Panc1 (cell line): ENCODE measurements around the gene JMJD1C.

Experiments used
- TCF7L2 ChIP-seq: IDR thresholded peaks from 2 replicates; pipeline ENCODE4 v1.6.1; 2011; ENCODE audit warnings: mild to moderate bottlenecking, low read depth, low read length, inconsistent platforms
- TF ChIP-seq, protein P1 (sequence below): fragments of 450-650 bp; IDR thresholded peaks from 2 replicates; pipeline ENCODE4 v1.5.1; 2017; ENCODE audit warnings: mild to moderate bottlenecking
- TF ChIP-seq, protein P2 (sequence below), 2 experiments: IDR thresholded peaks; 2 replicates each; pipeline ENCODE4 v1.6.1; 2011 to 2012; ENCODE audit warnings: low read depth in 2 of 2, control low read depth in 1 of 2, low read length in 1 of 2, mild to moderate bottlenecking in 1 of 2, moderate library complexity in 1 of 2; ENCODE audit not compliant: insufficient read depth in 1 of 2

DNA sequence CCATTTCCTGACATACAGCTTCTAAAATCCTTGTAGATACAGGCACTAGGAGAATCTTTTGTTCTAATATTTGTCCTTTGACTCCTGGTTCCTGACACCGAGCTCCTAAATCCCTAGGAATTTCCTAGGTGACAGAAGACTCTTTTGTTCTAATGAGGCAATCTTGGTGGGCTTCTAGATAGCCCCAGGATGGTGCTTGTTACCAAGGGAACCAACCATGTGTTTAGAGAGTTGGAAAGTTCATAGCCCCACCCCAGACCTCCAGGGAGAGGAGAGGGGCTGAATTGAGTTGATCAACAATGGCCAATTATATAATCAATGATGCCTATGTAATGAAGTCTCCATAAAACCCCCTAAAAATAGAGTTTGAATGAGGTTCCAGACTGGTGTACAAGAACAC, 145.1 kb downstream of the JMJD1C start:
- TF ChIP-seq, protein P1, sequence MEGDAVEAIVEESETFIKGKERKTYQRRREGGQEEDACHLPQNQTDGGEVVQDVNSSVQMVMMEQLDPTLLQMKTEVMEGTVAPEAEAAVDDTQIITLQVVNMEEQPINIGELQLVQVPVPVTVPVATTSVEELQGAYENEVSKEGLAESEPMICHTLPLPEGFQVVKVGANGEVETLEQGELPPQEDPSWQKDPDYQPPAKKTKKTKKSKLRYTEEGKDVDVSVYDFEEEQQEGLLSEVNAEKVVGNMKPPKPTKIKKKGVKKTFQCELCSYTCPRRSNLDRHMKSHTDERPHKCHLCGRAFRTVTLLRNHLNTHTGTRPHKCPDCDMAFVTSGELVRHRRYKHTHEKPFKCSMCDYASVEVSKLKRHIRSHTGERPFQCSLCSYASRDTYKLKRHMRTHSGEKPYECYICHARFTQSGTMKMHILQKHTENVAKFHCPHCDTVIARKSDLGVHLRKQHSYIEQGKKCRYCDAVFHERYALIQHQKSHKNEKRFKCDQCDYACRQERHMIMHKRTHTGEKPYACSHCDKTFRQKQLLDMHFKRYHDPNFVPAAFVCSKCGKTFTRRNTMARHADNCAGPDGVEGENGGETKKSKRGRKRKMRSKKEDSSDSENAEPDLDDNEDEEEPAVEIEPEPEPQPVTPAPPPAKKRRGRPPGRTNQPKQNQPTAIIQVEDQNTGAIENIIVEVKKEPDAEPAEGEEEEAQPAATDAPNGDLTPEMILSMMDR, result no peak
- TF ChIP-seq, protein P2, sequence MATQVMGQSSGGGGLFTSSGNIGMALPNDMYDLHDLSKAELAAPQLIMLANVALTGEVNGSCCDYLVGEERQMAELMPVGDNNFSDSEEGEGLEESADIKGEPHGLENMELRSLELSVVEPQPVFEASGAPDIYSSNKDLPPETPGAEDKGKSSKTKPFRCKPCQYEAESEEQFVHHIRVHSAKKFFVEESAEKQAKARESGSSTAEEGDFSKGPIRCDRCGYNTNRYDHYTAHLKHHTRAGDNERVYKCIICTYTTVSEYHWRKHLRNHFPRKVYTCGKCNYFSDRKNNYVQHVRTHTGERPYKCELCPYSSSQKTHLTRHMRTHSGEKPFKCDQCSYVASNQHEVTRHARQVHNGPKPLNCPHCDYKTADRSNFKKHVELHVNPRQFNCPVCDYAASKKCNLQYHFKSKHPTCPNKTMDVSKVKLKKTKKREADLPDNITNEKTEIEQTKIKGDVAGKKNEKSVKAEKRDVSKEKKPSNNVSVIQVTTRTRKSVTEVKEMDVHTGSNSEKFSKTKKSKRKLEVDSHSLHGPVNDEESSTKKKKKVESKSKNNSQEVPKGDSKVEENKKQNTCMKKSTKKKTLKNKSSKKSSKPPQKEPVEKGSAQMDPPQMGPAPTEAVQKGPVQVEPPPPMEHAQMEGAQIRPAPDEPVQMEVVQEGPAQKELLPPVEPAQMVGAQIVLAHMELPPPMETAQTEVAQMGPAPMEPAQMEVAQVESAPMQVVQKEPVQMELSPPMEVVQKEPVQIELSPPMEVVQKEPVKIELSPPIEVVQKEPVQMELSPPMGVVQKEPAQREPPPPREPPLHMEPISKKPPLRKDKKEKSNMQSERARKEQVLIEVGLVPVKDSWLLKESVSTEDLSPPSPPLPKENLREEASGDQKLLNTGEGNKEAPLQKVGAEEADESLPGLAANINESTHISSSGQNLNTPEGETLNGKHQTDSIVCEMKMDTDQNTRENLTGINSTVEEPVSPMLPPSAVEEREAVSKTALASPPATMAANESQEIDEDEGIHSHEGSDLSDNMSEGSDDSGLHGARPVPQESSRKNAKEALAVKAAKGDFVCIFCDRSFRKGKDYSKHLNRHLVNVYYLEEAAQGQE (IDR thresholded peaks at IDR 0.05; ENCODE audit: insufficient read depth in 1 of 2, low read depth in 2 of 2, low read length in 1 of 2), result no peak
- no peak for TF ChIP-seq TCF7L2
